Measurements from ENCODE around the gene CSAD. TPM values are rescaled to one million over a fixed set of nuclear protein-coding genes. Genes with fewer than 3 reads are reported as not detected.

Gene CSAD
- total and polyA plus RNA-seq, 2 of the 13 experiments (the other 11 are each of a cell fraction or from before 2014, with no cell fraction given), result 7.2 to 23.5 TPM

DNA sequence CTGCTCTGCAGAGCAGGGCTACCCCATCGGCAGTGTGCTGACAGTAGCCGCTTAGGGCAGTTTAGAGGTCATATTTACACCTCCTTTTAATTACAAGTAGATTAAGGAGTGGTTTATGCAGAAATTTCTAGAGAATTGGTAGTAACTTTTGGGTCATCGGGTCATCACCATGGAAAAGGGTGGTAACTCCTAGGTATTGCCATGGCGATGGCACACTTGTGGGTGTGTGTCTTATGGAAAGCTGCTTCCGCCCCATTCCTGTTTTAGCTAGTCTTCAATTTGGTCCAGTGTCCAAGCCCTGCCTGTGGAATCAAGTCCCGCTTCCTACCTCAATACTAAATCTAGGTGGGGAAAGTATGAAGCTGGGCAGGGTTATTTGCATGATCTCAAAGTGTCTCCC lies 29.7 kb downstream of the CSAD start (continued):
- TF ChIP-seq, protein P1, sequence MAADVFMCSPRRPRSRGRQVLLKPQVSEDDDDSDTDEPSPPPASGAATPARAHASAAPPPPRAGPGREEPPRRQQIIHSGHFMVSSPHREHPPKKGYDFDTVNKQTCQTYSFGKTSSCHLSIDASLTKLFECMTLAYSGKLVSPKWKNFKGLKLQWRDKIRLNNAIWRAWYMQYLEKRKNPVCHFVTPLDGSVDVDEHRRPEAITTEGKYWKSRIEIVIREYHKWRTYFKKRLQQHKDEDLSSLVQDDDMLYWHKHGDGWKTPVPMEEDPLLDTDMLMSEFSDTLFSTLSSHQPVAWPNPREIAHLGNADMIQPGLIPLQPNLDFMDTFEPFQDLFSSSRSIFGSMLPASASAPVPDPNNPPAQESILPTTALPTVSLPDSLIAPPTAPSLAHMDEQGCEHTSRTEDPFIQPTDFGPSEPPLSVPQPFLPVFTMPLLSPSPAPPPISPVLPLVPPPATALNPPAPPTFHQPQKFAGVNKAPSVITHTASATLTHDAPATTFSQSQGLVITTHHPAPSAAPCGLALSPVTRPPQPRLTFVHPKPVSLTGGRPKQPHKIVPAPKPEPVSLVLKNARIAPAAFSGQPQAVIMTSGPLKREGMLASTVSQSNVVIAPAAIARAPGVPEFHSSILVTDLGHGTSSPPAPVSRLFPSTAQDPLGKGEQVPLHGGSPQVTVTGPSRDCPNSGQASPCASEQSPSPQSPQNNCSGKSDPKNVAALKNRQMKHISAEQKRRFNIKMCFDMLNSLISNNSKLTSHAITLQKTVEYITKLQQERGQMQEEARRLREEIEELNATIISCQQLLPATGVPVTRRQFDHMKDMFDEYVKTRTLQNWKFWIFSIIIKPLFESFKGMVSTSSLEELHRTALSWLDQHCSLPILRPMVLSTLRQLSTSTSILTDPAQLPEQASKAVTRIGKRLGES (CRISPR knock-in tag; IDR thresholded peaks at IDR 0.05; ENCODE audit: borderline replicate concordance), result no peak
- TF ChIP-seq ZNF761 (CRISPR knock-in tag; conservative IDR thresholded peaks at IDR 0.05) (no peak), ZNF563 (CRISPR knock-in tag; IDR thresholded peaks at IDR 0.05) (no peak), ZNF569 (CRISPR knock-in tag; IDR thresholded peaks at IDR 0.05; ENCODE audit: borderline replicate concordance) (no peak), REL (CRISPR knock-in tag; conservative IDR thresholded peaks at IDR 0.05) (no peak)

DNA sequence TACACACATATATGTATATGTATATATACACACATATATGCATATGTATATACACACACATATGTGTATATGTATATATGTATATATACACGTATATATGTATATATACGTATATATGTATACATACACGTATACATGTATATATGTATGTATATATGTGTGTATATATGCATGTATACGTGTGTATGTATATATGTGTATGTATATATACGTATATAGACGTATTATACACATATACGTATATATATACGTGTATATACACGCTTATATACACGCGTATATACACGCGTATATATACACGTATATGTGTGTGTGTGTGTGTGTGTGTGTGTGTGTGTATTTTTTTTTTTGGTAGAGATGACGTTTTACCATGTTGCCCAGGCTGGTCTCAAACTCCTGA lies 33.1 kb downstream of the CSAD start:
- POLR2A ChIA-PET, result no interaction called here
- TF ChIP-seq ZSCAN29 (CRISPR knock-in tag; conservative IDR thresholded peaks at IDR 0.05) (no peak), ZNF577 (CRISPR knock-in tag; IDR thresholded peaks at IDR 0.05; ENCODE audit: borderline replicate concordance, low read depth) (no peak), ZNF468 (CRISPR knock-in tag; IDR thresholded peaks at IDR 0.05) (no peak), GZF1 (CRISPR knock-in tag; IDR thresholded peaks at IDR 0.05) (no peak), ZNF124 (CRISPR knock-in tag; IDR thresholded peaks at IDR 0.05) (no peak), RFXANK (CRISPR knock-in tag; IDR thresholded peaks at IDR 0.05) (no peak), RELA (CRISPR knock-in tag; IDR thresholded peaks at IDR 0.05) (no peak), SMYD3 (CRISPR knock-in tag; IDR thresholded peaks at IDR 0.05) (no peak), GATA4 (IDR thresholded peaks at IDR 0.05; ENCODE audit: borderline replicate concordance, low read depth) (no peak)
- TF ChIP-seq, protein P2, sequence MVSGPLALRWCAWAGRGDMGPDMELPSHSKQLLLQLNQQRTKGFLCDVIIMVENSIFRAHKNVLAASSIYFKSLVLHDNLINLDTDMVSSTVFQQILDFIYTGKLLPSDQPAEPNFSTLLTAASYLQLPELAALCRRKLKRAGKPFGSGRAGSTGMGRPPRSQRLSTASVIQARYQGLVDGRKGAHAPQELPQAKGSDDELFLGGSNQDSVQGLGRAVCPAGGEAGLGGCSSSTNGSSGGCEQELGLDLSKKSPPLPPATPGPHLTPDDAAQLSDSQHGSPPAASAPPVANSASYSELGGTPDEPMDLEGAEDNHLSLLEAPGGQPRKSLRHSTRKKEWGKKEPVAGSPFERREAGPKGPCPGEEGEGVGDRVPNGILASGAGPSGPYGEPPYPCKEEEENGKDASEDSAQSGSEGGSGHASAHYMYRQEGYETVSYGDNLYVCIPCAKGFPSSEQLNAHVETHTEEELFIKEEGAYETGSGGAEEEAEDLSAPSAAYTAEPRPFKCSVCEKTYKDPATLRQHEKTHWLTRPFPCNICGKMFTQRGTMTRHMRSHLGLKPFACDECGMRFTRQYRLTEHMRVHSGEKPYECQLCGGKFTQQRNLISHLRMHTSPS (CRISPR knock-in tag; IDR thresholded peaks at IDR 0.05; ENCODE audit: low read depth), result no peak
- TF ChIP-seq, protein P3, sequence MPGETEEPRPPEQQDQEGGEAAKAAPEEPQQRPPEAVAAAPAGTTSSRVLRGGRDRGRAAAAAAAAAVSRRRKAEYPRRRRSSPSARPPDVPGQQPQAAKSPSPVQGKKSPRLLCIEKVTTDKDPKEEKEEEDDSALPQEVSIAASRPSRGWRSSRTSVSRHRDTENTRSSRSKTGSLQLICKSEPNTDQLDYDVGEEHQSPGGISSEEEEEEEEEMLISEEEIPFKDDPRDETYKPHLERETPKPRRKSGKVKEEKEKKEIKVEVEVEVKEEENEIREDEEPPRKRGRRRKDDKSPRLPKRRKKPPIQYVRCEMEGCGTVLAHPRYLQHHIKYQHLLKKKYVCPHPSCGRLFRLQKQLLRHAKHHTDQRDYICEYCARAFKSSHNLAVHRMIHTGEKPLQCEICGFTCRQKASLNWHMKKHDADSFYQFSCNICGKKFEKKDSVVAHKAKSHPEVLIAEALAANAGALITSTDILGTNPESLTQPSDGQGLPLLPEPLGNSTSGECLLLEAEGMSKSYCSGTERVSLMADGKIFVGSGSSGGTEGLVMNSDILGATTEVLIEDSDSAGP (CRISPR knock-in tag; IDR thresholded peaks at IDR 0.05; ENCODE audit: borderline replicate concordance), result no peak

More for the DNA sequence above, 33.1 kb downstream of the CSAD start:
- Histone ChIP-seq H3K27me3 (ENCODE audit: control insufficient read depth in 1 of 2, insufficient read depth in 2 of 2, low read length in 2 of 2) (no peaks in the 10 kb centered on the region), H4K20me1 (ENCODE audit: insufficient read depth, low read length) (no peaks in the 10 kb centered on the region), H3K36me3 (replicated peaks in 1 of 2; ENCODE audit: control insufficient read depth in 1 of 2, insufficient read depth in 2 of 2, low read length in 2 of 2) (no peaks in the 10 kb centered on the region), H3K4me1 (ENCODE audit: insufficient read depth, low read length) (peaks cover 23% of the 10 kb centered on the region), H3K27ac (ENCODE audit: extremely low read length, insufficient read depth, low read length) (no peak overlapping the region), H3K79me2 (ENCODE audit: insufficient read depth, low read length) (no peaks in the 10 kb centered on the region), H3K9me3 (ENCODE audit: low read length) (no peaks in the 10 kb centered on the region), H2AFZ (ENCODE audit: low read length) (no peak overlapping the region), H3K4me2 (ENCODE audit: low read depth, low read length) (no peak overlapping the region), H3K9ac (ENCODE audit: insufficient read depth, low read depth, low read length) (no peak overlapping the region), H3K4me3 (replicated peaks in 1 of 3; ENCODE audit: insufficient read depth in 1 of 3, low read depth in 2 of 3, low read length in 3 of 3) (no peak overlapping the region)
- intact Hi-C loops (cut with micrococcal nuclease; ENCODE audit: unreplicated experiment) (loop anchor here (5.0 kb wide), 1 partner anchor 45 kb away; the partner anchor contains the start of gene SOAT2), in situ Hi-C loops (cut with HindIII; ENCODE audit: extremely low pct_ligation_motif_present, low pct_unique_long_range_greater_than_20kb) (no loop called here)
- FAIRE-seq, result no peak
- CTCF ChIA-PET (ENCODE audit: low intra/inter-chr PET ratio, low total read pairs), result no interaction called here
- no peak for ATAC-seq
- DNase-seq (ENCODE audit: low spot score), result no peak
- no TSS peak for BruUV-seq (replicated peaks)
- WGBS (ENCODE audit: low lambda C conversion rate), result 81% methylated on average over 15 of the region's 15 CpGs

Data from HepG2 (cell line).